SIG-M5 treated with dmso at 0.1 percent for 504 hours (cell line): ENCODE results near the gene CFAP299.
A peak's percentile ranks its signal among the peaks of the same experiment; 100 is the strongest.

ENCODE experiments used
- DNase-seq: peaks from one replicate; lab custom pipeline; 2025; ENCODE audit not compliant: unreplicated experiment; lab: John Stamatoyannopoulos, UW

CFAP299 gene

GRCh38 chr4:80911458-80911857, 575.9 kb downstream of the CFAP299 start:
- no peak for DNase-seq

GRCh38 chr4:80912350-80912749, 576.8 kb downstream of the CFAP299 start:
- no peak for DNase-seq

- no peak for DNase-seq
These were observed 577.9 kb downstream of the CFAP299 start for GRCh38 chr4:80913381-80913780.

GRCh38 chr4:80916770-80917169, 581.2 kb downstream of the CFAP299 start:
- DNase-seq: no peak

GRCh38 chr4:80918004-80918403, 582.5 kb downstream of the CFAP299 start:
- DNase-seq: no peak

- no peak for DNase-seq
These were observed 585.9 kb downstream of the CFAP299 start for GRCh38 chr4:80921441-80921840.

- no peak for DNase-seq
These were observed 587.4 kb downstream of the CFAP299 start for GRCh38 chr4:80922941-80923340.

GRCh38 chr4:80925293-80925692, 589.8 kb downstream of the CFAP299 start:
- no peak for DNase-seq

GRCh38 chr4:80926446-80926845, 590.9 kb downstream of the CFAP299 start:
- no peak for DNase-seq

GRCh38 chr4:80926891-80927290, 591.4 kb downstream of the CFAP299 start:
- no peak for DNase-seq

- DNase-seq: no peak
These were observed 591.9 kb downstream of the CFAP299 start for GRCh38 chr4:80927420-80927819.

GRCh38 chr4:80931631-80932081, 596.1 kb downstream of the CFAP299 start:
- DNase-seq: no peak

- DNase-seq: no peak
These were observed 612.6 kb downstream of the CFAP299 start for GRCh38 chr4:80948141-80948540.

- no peak for DNase-seq
These were observed 613.5 kb downstream of the CFAP299 start for GRCh38 chr4:80948995-80949394.

- DNase-seq: no peak
These were observed 620.9 kb downstream of the CFAP299 start for GRCh38 chr4:80956421-80956820.

GRCh38 chr4:80963051-80963450, 627.5 kb downstream of the CFAP299 start:
- DNase-seq: no peak

GRCh38 chr4:80967346-80967745, 631.8 kb downstream of the CFAP299 start:
- DNase-seq: no peak

- DNase-seq: no peak
These were observed 644.7 kb downstream of the CFAP299 start for GRCh38 chr4:80980239-80980638.

- DNase-seq: no peak
These were observed 650.5 kb downstream of the CFAP299 start for GRCh38 chr4:80986011-80986410.

- peak; percentile 28 for DNase-seq
These were observed 654.5 kb downstream of the CFAP299 start for GRCh38 chr4:80989921-80990544.

GRCh38 chr4:80990851-80991250, 655.3 kb downstream of the CFAP299 start:
- no peak for DNase-seq

GRCh38 chr4:80999943-81000342, 664.4 kb downstream of the CFAP299 start:
- no peak for DNase-seq

- no peak for DNase-seq
These were observed 668.1 kb downstream of the CFAP299 start for GRCh38 chr4:81003597-81004111.
